HCT116 (cell line): ENCODE measurements around the gene CYBB.

Experiments
- ATF3 ChIP-seq: IDR thresholded peaks from 2 replicates; pipeline ENCODE4 v1.6.1; 2012
- CTCF ChIP-seq, 3 experiments: fragments of 200-600 bp in 1 of 3; sonication (generic) in 1 of 3; IDR thresholded peaks in 2 of 3; conservative IDR thresholded peaks in 1 of 3; 2 replicates each; pipeline ENCODE4 v1.5.1; 2012 to 2017; ENCODE audit warnings: low read depth in 2 of 3, low read length in 2 of 3, antibody characterized with exemption in 1 of 3, borderline replicate concordance in 1 of 3, control low read depth in 1 of 3, mild to moderate bottlenecking in 1 of 3, mixed read lengths in 1 of 3, mixed run types in 1 of 3, moderate library complexity in 1 of 3; ENCODE audit not compliant: insufficient read depth in 1 of 3
- EZH2phosphoT487 ChIP-seq: fragments of 200-600 bp; IDR thresholded peaks from 2 replicates; pipeline ENCODE4 v1.6.1; 2018; ENCODE audit warnings: antibody characterized with exemption, borderline replicate concordance
- POLR2AphosphoS5 ChIP-seq: IDR thresholded peaks from 2 replicates; pipeline ENCODE4 v1.6.1; 2011; ENCODE audit warnings: mild to moderate bottlenecking, low read depth, low read length, moderate library complexity

- TF ChIP-seq POLR2AphosphoS5 (no peak), CTCF (IDR thresholded peaks at IDR 0.05 in 2 of 3, conservative IDR thresholded peaks at IDR 0.05 in 1 of 3; ENCODE audit: borderline replicate concordance in 1 of 3, insufficient read depth in 1 of 3, low read depth in 2 of 3, low read length in 2 of 3) (no peak), EZH2phosphoT487 (no peak), ATF3 (no peak)
Measured at GRCh38 chrX:37787423-37787869, 7.6 kb downstream of the CYBB start.
